ENCODE results near the gene TSPAN4.
A peak's percentile ranks its signal among the peaks of the same experiment; 100 is the strongest.

Gene TSPAN4

GRCh38 chr11:803770-804598 is 38.7 kb upstream of the TSPAN4 start:
- DNase-seq (ENCODE audit: low read depth in 2 of 2): no peak

- no peak for DNase-seq (ENCODE audit: low read depth in 2 of 2)
These were observed 38.1 kb upstream of the TSPAN4 start for GRCh38 chr11:804599-804964.

DNA sequence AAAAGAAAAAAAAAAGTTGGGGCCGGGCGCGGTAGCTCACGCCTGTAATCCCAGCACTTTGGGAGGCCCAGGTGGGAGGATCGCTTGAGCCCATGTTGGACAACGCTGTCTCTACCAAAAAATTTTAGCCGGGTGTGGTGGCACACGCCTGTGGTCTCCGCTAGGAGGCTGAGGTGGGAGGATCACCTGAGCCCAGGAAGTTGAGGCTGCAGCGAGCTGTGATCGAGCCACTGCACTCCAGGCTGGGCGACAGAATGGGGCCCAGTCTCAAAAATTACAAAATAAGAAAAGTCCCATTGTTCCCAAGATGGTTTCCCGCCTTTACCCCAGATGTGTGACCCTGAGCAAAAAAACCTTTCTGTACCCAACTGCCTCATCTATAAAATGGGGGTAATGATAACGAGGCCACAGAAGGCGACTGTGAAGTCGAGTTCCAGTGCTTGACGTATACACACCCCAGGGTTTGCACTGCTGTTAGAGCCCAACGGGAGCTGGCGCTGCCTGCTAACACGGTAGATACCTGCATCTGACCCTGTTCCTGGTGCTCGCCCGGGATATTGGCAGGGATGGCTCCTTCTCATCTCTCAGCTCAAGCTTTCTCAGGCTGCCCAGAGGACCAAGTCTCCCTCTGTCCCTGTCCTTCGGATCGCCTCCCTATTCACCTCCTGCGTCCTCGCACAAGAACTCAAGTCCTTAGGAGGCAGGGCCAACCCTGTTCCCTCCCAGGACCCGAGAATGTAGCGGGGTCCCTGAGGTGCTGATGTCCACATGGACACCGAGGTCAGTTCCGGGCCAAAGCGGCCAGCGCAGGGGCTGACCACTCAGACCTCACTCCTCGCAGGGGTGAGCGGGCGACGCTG is 34.0 kb upstream of the TSPAN4 start:
- no peak for DNase-seq (ENCODE audit: low read depth in 2 of 2)

DNA sequence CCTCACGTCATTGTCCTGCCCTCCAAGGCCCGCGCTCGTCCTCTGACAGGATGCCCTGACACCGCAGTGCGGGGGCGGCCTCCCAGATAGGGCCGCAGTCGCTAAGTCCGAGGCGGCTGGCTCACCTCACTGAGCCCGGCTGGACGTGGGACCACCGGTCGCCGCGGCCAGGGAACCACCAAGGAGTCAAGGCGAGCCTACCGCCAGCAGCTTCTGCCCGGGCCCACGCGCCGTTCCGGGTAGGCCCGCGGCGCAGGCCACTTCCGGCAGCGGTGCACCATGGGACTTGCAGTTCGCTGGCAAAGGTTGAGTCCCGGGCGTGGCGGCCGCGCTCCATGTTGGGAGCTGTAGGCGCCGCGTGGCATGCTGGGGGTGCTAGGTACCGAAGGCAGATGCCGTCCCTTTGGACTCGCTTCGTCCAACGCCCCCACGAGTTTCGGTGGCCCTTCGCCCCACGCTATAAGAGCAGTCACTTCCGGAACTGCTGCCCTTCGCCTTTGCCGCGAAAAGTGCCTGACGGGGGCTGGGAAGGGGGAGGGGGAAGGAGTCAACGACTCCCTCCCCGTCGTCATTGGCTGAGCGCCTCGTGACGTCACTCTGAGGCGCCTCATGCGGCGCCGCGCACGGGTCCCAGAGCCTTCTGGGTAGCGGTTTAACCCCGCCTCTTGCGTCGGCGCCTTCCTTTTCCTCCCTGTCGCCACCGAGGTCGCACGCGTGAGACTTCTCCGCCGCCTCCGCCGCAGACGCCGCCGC is 33.2 kb upstream of the TSPAN4 start, which contains the start of gene RPLP2:
Gene RPLP2 (plus strand): TSS at position 681 of the 753 bp plus-strand sequence. CDS start 268 bp downstream, outside the sequence.
- DNase-seq (ENCODE audit: low read depth in 2 of 2): peak; percentile 97 to 98

DNA sequence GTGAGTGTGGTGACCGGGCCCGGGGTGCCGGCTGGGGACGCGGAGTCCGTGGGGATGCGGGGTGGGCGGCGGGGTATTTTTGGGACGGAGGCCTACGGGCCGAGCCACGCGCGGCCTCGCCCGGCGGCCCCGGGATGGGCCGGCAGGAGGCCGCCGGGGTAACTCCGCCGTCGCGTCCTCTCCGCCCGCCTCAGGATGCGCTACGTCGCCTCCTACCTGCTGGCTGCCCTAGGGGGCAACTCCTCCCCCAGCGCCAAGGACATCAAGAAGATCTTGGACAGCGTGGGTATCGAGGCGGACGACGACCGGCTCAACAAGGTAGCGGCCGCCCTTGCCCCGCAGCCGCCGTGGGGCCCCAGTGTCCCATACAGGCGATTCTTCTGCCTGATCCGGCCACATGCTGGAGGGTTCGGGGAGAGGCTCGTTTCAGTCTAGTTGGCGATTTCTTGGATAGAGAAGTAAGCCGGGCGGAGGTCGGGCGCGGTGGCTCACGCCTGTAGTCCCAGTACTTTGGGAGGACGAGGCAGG is 32.5 kb upstream of the TSPAN4 start:
- DNase-seq (ENCODE audit: low read depth in 2 of 2): no peak

DNA sequence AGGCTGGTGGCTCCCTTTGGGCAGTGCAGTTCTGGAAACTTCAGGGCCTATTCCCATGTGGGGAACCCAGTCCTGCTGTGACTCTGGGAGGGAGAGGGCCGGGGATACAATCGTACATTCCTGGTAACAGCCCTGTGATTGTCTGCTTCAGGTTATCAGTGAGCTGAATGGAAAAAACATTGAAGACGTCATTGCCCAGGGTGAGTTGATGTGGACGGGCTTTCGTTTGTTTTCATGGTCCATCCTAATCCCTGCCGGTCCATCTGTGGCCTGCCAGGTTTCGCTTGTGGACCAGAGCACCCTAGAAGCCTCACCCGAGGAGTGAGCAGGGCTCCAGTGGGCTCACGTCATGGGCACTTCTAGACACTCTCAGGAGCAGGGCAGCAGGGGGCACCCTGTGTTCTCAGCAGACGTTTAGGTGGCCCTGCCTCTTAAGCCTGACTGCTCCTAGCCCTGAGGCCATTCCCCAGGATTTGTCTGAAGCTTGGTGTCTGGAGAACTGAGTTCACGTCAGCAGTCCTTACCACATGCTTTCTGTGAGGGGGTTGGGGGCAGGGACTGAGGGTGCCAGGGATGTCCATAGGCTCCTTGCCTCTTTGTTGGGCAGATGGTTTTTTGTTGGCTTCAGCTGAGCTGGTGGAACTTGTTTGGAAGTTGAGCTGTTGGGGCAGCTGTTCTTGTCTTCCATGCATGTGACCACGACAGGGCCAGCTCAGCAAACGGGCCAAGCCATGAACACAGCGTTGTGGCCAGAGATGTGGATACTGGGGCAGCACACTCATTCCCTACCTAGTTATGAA is 31.0 kb upstream of the TSPAN4 start:
- DNase-seq (ENCODE audit: low read depth in 2 of 2): no peak

DNA sequence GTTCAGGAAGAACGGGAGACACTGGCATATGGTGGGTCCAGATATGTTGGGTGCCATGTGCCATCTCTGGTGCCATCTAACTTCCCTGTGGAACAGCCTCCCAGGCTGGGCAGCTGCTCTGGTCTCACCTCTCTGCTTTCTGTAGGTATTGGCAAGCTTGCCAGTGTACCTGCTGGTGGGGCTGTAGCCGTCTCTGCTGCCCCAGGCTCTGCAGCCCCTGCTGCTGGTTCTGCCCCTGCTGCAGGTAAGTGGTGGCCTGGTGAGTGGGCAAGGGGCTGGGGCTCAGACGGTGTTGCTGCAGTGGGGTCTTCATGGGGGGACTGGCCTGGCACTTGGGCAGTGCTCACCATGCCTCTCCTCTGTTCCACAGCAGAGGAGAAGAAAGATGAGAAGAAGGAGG is 30.3 kb upstream of the TSPAN4 start:
- DNase-seq (ENCODE audit: low read depth in 2 of 2): no peak

DNA sequence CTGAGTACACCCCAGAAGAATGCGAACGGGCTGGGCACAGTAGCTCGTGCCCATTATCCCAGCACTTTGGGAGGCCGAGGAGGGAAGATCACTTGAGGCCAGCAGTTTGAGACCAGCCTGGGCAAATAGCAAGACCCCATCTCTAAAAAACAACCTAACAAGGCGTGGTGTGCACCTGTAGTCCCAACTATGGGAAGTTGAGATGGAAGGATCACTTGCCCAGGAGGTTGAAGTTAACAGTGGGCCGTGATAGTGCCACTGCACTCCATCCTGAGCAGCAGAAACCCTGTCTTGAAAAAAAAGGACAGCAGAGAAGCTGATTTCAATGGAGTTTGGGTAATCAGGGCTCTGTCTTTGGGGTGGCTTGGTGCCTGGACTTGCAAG is 29.6 kb upstream of the TSPAN4 start:
- DNase-seq (ENCODE audit: low read depth in 2 of 2): no peak

- DNase-seq (ENCODE audit: low read depth in 2 of 2): no peak
These were observed 29.1 kb upstream of the TSPAN4 start for GRCh38 chr11:813456-814096.

DNA sequence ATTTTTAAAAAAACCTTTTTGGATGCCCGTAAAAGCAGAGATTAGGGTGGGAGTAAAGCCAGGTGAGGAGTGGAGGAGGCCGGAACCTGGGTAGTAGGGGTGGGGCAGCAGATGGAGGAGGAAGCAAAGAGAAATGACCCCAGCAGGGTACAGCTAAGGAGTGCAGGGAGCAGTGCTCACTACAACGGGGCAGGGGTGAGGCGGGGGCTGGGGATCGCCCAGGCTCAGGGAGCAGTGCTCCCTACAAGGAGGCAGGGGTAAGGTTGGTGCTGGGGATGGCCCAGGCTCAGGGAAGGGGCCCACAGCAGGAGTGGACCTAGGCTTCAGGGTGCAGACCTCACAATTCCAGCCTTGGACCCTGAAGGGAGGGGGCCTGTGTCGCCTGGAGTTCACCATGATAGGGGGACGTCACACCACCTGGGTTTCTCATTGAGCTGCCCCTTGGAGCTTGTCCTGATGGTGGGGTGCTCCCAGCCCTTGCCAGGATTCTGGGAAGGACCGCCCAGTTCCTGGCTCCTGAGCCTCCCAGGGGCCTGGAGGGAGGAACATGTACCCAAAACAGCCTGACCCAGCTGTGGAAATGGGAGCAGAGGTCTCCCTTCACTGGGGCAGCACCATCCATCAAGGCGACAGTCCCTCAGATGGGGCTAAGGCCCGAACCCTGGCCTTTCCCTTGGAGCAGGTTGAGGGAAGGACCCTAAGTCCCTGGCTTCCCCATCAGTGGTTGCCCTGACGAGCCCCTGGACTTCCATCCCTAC is 26.8 kb upstream of the TSPAN4 start:
- DNase-seq (ENCODE audit: low read depth in 2 of 2): no peak

GRCh38 chr11:816433-816779 is 26.2 kb upstream of the TSPAN4 start:
- no peak for DNase-seq (ENCODE audit: low read depth in 2 of 2)

DNA sequence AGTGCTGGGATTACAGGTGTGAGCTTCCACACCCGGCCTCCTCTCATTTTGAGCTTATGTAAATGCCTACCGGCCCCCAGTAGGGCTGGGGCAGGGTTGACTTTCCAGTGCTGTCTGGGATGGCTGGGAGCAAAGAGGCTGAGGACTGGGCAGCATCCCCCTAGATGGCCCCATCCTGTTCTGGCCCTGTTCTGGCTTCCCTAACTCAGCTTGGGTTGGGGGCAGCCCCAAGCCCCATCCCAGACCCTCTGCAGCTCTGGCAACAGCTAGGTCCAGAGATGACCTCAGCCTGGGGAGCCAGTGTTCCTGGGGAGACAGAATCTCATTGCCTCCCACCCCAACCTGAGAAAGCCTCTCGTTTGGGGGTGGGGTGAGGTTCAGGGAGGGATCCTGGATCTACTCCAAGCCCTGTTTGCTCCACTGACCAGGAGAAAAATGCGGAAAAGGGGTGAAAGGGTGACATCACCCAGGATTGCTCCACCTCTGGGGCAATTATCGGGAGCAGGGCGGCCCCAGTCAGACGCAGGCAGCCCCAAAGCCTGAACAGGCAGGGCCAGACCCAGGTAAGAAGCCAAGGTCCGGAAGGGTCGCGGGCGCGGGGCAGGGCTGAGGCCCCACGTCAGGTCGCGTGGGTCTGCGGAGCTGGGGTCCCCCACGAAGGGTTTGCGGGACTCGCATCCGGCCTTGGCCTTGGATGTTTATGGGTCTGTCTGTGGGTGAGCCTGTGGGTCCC is 24.1 kb upstream of the TSPAN4 start, which contains the start of gene PNPLA2:
Gene PNPLA2 (plus strand): TSS at position 519 of the 733 bp plus-strand sequence. CDS start 805 bp downstream, outside the sequence.
- no peak for DNase-seq (ENCODE audit: low read depth in 2 of 2)

GRCh38 chr11:819129-819931 is 23.3 kb upstream of the TSPAN4 start:
- DNase-seq (ENCODE audit: low read depth in 2 of 2): peak; percentile 87 to 89

GRCh38 chr11:819943-820649 is 22.6 kb upstream of the TSPAN4 start:
- DNase-seq (ENCODE audit: low read depth in 2 of 2): peak; percentile 88 to 93

GRCh38 chr11:820655-821511 is 21.8 kb upstream of the TSPAN4 start:
- no peak for DNase-seq (ENCODE audit: low read depth in 2 of 2)

DNA sequence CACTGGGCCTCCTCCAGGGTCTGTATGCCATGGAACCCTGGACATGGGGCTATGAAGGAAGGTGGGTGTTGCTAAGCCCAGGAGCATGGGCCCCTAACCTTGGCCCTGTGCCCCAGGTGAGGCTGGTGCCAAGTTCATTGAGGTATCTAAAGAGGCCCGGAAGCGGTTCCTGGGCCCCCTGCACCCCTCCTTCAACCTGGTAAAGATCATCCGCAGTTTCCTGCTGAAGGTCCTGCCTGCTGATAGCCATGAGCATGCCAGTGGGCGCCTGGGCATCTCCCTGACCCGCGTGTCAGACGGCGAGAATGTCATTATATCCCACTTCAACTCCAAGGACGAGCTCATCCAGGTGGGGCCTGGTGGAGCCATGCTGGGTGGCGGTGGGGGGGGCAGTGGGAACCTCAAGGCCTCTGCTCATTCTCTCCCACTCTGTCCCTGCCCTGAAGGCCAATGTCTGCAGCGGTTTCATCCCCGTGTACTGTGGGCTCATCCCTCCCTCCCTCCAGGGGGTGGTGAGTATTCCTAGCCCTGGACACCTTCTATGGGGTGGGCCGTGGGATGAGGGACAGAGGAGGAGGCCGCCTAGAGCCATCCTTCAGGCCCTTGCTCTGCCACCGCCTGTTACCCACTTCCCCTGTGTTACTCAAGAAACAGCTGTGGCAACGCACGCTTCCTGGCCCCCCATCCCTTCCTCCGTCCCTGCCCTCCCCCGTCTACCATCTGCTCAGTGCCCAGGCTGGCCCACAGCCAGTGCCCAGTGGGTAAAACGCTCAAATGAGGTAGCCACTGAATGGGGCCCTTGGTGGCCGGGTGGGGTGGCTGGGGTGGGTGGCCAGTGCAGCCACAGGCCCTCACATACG is 20.9 kb upstream of the TSPAN4 start:
- DNase-seq (ENCODE audit: low read depth in 2 of 2): no peak

Data from stimulated activated CD4-positive, alpha-beta T cell treated with anti-CD3 and anti-CD28 coated beads, Interleukin-4, amount 100 ng/mL, for 48 hours (primary cell).